Gastrocnemius medialis (tissue), 4 donors: Measurements from ENCODE around the gene SGCE.

Experiments
- POLR2A ChIP-seq, 2 donors: fragments of 450-650 bp; IDR thresholded peaks; one replicate each; pipeline ENCODE4 v1.6.1; 2017; ENCODE audit warnings: antibody characterized with exemption in 2 of 2, mild to moderate bottlenecking in 2 of 2, moderate library complexity in 2 of 2
- TF ChIP-seq, protein P1 (sequence below), 5 experiments: fragments of 450-650 bp in 3 of 5; fragments of 200-600 bp in 2 of 5; sonication (generic) in 2 of 5; IDR thresholded peaks in 4 of 5; conservative IDR thresholded peaks in 1 of 5; 1 replicate in 4 of 5; 2 replicates in 1 of 5; pipeline ENCODE4 v1.5.1; 2016 to 2019; ENCODE audit warnings: antibody characterized with exemption in 5 of 5, mild to moderate bottlenecking in 3 of 5, moderate library complexity in 3 of 5

DNA sequence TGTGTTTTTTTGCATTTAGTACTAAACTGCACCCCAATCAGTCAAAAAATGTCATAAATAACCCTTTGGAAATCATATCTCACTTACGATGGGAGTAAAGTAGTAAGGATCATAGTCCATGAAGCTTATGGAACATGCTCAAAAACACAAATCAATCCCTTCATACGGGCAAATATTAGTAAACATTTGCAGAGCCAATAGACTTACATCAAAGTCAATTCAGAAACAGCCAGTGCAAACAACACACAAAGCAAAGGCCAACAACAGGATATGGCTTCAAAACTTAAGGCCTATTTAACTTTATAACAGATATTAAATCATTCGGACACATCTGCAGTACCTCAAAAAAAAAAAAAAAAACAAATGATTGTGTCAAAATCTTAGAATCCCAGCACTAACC is 32.1 kb downstream of the SGCE start:
- no peak for TF ChIP-seq POLR2A (IDR thresholded peaks at IDR 0.05)
- TF ChIP-seq, protein P1, sequence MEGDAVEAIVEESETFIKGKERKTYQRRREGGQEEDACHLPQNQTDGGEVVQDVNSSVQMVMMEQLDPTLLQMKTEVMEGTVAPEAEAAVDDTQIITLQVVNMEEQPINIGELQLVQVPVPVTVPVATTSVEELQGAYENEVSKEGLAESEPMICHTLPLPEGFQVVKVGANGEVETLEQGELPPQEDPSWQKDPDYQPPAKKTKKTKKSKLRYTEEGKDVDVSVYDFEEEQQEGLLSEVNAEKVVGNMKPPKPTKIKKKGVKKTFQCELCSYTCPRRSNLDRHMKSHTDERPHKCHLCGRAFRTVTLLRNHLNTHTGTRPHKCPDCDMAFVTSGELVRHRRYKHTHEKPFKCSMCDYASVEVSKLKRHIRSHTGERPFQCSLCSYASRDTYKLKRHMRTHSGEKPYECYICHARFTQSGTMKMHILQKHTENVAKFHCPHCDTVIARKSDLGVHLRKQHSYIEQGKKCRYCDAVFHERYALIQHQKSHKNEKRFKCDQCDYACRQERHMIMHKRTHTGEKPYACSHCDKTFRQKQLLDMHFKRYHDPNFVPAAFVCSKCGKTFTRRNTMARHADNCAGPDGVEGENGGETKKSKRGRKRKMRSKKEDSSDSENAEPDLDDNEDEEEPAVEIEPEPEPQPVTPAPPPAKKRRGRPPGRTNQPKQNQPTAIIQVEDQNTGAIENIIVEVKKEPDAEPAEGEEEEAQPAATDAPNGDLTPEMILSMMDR (IDR thresholded peaks at IDR 0.05 in 4 of 5, conservative IDR thresholded peaks at IDR 0.05 in 1 of 5), result no peak
